NCI-H1092 (cell line): Measurements from ENCODE around the gene MYO16.
"Not testable (repeated sequence)": the region's sequence is repeated elsewhere in the genome, so short reads cannot be mapped to it uniquely, and the experiment has no call there.

Experiments
- DNase-seq: peaks from one replicate; lab custom pipeline; 2025; lab: John Stamatoyannopoulos, UW

MYO16 gene

GRCh38 chr13:108742701-108743451 lies 113.5 kb downstream of the MYO16 start:
- no peak for DNase-seq

- no peak for DNase-seq
Observed at GRCh38 chr13:108743522-108743921, 114.1 kb downstream of the MYO16 start.

- DNase-seq: no peak
Observed at GRCh38 chr13:108747843-108748242, 118.4 kb downstream of the MYO16 start.

- no peak for DNase-seq
Observed at GRCh38 chr13:108752276-108752675, 122.9 kb downstream of the MYO16 start.

- DNase-seq: no peak
Observed at GRCh38 chr13:108755083-108755482, 125.7 kb downstream of the MYO16 start.

- DNase-seq: no peak
Observed at GRCh38 chr13:108760129-108760528, 130.7 kb downstream of the MYO16 start.

GRCh38 chr13:108760541-108760940 lies 131.1 kb downstream of the MYO16 start:
- DNase-seq: no peak

DNA sequence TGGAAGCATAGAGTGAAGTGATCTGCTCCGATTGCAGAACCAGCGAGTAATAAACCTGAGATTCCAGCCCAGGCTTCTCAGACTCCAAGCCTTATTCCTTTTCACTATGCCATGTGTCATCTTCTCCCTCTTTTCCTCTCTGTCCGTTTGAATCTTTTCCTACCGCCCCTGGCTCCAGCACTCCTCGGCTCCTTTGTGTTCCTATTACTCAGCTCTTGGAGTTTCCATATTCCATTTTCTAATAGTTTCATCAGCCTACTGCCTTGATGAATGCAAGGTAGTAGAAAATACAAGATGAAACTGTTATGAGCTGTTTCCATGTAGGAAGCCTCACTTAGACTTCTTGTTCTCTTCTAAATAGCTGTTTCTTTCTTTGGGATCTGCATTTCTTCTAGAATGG lies 138.6 kb downstream of the MYO16 start:
- no peak for DNase-seq

DNA sequence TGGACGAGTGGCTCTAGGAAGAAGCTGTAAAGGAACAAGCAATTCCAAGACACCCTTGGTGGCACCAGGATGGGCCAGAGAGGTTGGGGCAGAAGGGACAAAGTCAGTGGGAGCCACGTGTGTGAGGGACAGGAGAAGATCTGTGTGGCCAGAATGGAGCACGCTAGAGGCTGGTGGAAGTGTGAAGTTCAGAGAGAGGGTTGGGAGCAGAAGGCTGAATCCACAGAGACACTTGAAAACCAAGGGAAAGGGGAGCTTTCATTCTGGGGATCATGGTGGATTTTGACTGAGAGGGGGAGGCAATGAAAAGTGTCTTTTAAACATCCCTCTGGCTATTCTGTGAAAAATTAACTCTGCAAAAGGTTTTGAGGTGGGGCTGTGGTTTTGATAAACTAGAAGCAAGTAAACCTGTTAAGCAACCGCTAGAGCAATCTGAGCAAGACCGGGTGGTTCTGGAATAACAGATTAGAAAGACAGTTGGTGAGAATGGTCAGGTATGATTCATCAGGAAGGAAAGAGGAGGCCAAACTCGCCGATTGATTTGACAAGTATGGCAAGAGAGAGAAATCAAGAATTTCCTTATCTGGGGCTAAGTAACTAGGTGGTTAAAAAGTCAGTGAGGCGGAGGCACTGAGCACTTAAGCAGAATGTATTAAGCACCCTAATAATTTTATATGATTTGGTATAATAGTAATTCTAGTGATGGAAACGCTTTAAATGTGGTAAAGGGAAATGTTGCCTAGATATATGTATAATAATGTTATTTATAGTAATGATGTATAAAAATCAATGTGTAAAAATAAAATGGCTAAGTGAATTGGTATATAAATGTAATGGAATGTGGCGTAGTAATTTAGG lies 140.0 kb downstream of the MYO16 start:
- no peak for DNase-seq

GRCh38 chr13:108775597-108775996 lies 146.2 kb downstream of the MYO16 start:
- no peak for DNase-seq

DNA sequence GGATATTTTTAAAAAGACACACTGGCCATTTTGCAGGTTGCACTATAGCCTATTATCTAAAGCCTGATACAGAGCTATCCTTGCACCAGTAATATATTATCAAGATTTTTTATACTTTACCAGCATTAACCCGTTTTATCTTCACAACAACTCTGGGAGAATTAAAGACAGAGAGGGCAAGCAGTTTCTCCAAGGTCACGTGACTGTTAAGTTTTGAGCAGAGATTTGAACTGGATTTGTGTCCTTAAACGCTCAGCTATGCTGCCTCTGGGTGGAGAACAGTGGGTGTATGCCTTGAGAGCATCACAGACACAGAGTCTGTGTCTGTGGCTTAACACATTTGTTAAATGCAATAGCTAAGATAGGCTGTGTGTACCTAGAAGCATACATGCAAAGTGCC lies 147.2 kb downstream of the MYO16 start:
- DNase-seq: no peak

DNA sequence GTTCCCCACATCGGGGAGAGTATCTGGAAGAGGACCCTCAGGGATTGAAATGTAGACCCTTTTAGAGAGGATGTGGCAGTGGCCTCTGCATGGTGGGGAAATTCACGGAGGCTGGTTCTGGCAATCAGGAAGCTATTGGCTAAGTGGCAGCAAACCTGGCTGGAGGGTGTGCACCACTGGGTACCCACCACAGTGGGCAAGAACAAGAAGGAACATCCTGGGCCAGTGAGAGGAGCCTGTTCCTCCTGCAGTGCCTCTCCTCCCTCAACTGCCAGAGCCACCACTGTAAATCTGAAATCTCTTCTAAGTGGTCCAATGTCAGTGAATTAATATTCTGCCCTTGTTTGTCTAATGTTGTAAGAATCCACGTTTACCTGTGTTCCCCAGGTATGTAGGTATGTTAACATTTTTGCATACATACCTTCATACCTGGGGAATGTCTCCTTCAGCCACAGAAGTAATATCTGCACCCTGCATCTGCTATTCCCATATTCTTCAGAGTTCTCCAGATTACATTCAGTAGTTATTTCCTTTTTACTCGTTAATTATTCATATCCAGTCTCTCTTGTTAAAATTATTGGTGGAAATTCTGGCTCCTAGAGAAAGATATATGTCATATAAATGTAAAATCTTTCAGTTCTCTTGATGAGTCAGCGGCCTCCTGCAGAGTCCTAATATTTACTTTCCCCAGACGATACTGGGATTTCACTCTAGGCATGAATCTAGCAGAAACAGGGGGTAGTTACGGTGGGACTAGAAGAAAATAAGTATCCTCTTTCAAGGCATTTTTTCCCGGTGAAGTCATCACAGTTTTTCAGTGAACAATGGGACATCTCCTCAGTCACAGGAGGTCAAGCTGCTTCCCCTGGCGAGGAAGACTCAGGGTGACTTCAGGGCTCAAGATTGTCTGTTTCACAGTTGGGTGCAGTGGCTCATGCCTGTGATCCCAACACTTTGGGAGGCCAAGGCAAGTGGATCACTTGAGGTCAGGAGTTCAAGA lies 148.3 kb downstream of the MYO16 start:
- no peak for DNase-seq

DNA sequence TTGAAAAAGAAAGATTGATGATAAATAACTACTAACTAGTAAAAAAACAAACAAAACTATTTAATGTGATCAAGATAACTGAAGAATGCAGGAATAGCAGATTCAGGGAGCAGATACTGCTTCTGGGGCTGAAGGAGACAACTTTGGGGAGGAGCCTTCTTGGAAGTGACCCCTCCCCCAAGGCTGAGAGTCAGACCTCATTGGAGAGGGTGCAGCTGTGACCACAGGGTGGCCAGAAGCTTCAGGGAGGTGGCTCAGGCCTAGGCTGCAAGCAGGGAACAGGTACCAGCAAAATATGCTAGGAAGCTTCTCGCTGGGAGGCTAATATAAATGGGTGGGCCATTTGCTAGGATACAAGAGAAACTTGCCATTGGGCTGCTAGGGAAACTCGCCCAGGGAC lies 149.9 kb downstream of the MYO16 start:
- DNase-seq: no peak

GRCh38 chr13:108780706-108781105 lies 151.3 kb downstream of the MYO16 start:
- DNase-seq: no peak

- no peak for DNase-seq
Observed at GRCh38 chr13:108781312-108781711, 151.9 kb downstream of the MYO16 start.

DNA sequence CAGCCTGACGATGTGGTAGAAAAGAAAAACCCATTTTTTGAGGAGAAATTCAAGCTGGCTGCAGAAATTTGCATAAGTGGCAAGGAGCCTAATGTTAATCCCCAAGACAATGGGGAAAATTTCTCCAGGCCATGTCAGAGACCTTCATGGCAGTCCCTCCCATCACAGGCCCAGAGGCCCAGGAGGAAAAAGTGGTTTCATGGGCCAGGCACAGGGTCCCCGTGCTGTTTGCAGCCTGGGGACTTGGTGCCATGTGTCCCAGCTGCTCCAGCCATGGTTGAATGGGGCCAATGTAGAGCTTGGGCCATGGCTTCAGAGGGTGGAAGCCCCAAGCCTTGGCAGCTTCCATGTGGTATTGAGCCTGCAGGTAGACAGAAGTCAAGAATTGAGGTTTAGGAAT lies 153.1 kb downstream of the MYO16 start:
- DNase-seq: not testable (repeated sequence)

DNA sequence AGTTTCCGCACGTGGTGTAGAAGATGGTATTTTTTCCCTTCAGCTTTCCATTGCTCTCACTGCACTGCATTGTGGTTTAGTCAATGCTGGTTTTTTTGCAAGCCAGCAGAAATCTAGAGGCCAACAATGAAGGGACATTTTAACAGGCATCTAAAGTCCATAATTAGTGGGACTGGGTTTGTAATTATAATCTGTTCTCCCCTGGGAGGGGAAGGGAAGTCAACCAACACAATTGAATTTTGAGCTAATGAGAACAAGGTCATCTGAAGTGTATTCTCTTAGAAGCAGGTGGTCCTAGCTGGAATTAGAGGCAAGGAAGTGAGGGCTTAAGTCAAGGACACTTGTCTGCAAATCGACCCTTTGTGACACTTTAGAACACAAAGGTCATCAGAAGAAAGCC lies 156.4 kb downstream of the MYO16 start:
- no peak for DNase-seq

GRCh38 chr13:108786456-108787200 lies 157.2 kb downstream of the MYO16 start:
- no peak for DNase-seq

- no peak for DNase-seq
Observed at GRCh38 chr13:108787700-108788414, 158.4 kb downstream of the MYO16 start.

- no peak for DNase-seq
Observed at GRCh38 chr13:108789476-108789875, 160.1 kb downstream of the MYO16 start.

DNA sequence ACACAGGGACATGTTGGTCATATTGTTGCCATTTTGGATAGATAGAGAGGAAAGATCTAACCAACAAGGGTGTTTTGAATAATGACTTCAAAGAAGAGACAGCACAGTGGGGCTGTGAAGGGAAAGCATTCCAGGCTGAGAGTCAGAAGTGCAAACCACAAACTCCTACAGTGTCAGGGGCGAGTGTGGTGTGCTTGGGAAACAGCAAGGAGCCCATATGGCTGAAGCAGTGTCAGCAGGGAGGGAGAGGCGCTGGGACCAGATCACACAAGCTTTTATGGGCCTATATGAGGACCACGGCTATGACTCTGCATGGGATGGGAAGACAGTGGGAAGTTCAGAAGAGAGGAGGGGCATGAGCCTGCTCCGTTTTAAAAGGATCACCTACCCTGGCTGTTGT lies 166.4 kb downstream of the MYO16 start:
- no peak for DNase-seq
